ENCODE measurements around the gene CCR7. TPM values are rescaled to one million over a fixed set of nuclear protein-coding genes. Genes with fewer than 3 reads are reported as not detected.

CCR7 gene
- polyA plus RNA-seq, 4 donors: 0.34 to 0.48 (median 0.44) TPM

- no peak for DNase-seq (ENCODE audit: low read depth in 4 of 4, low spot score in 2 of 4)
Measured at GRCh38 chr17:40522250-40522960, 42.9 kb downstream of the CCR7 start.

- DNase-seq (ENCODE audit: low read depth in 4 of 4, low spot score in 2 of 4): no peak
Measured at GRCh38 chr17:40520991-40521453, 44.2 kb downstream of the CCR7 start.

- no peak for DNase-seq (ENCODE audit: low read depth in 4 of 4, low spot score in 2 of 4)
Measured at GRCh38 chr17:40519089-40519775, 46.0 kb downstream of the CCR7 start.

- DNase-seq (ENCODE audit: low read depth in 4 of 4, low spot score in 2 of 4): no peak
Measured at GRCh38 chr17:40518401-40519088, 46.7 kb downstream of the CCR7 start.

- DNase-seq (ENCODE audit: low read depth in 4 of 4, low spot score in 2 of 4): no peak
Measured at GRCh38 chr17:40517981-40518380, 47.3 kb downstream of the CCR7 start.

GRCh38 chr17:40517286-40517662 is 48.0 kb downstream of the CCR7 start:
- DNase-seq (ENCODE audit: low read depth in 4 of 4, low spot score in 2 of 4): no peak

- DNase-seq (ENCODE audit: low read depth in 4 of 4, low spot score in 2 of 4): no peak
Measured at GRCh38 chr17:40516581-40517285, 48.5 kb downstream of the CCR7 start.

- no peak for DNase-seq (ENCODE audit: low read depth in 4 of 4, low spot score in 2 of 4)
Measured at GRCh38 chr17:40515491-40516041, 49.7 kb downstream of the CCR7 start.

GRCh38 chr17:40515011-40515410 is 50.3 kb downstream of the CCR7 start:
- DNase-seq (ENCODE audit: low read depth in 4 of 4, low spot score in 2 of 4): no peak

GRCh38 chr17:40514013-40514875 is 51.0 kb downstream of the CCR7 start:
- no peak for DNase-seq (ENCODE audit: low read depth in 4 of 4, low spot score in 2 of 4)

- no peak for DNase-seq (ENCODE audit: low read depth in 4 of 4, low spot score in 2 of 4)
Measured at GRCh38 chr17:40511667-40512220, 53.5 kb downstream of the CCR7 start.

GRCh38 chr17:40511136-40511535 is 54.1 kb downstream of the CCR7 start:
- no peak for DNase-seq (ENCODE audit: low read depth in 4 of 4, low spot score in 2 of 4)

GRCh38 chr17:40510328-40510648 is 55.0 kb downstream of the CCR7 start:
- no peak for DNase-seq (ENCODE audit: low read depth in 4 of 4, low spot score in 2 of 4)

GRCh38 chr17:40509626-40510327 is 55.5 kb downstream of the CCR7 start:
- DNase-seq (ENCODE audit: low read depth in 4 of 4, low spot score in 2 of 4): no peak

GRCh38 chr17:40506786-40507185 is 58.5 kb downstream of the CCR7 start:
- no peak for DNase-seq (ENCODE audit: low read depth in 4 of 4, low spot score in 2 of 4)
